H1 (cell line): Measurements from ENCODE around the gene UHRF1. TPM values are rescaled to one million over a fixed set of nuclear protein-coding genes. Genes with fewer than 3 reads are reported as not detected.

ENCODE experiments used
- CTCF ChIA-PET: fragments of 300-600 bp; sonication (Branson Sonifier 250); formaldehyde crosslinking; loops from one replicate; lab custom pipeline; 2021; ENCODE audit not compliant: partially characterized antibody; lab: Charles Lee
- POLR2A ChIA-PET: fragments of 300-600 bp; sonication (Branson Sonifier 250); formaldehyde crosslinking; loops from one replicate; lab custom pipeline; 2021; ENCODE audit warnings: inconsistent platforms; ENCODE audit not compliant: partially characterized antibody; lab: Charles Lee
- DNase-seq, 2 experiments: peaks; one replicate each; pipeline versions ENCODE4 v3.0.0 to v3.0.0-alpha.2; 2010 to 2022; ENCODE audit warnings: low spot score in 2 of 2, low read depth in 1 of 2, mixed read lengths in 1 of 2
- FAIRE-seq: peaks from 2 replicates; lab custom pipeline; 2011; peaks lifted over from hg19 to GRCh38; lab: Jason Lieb, UNC
- H2AFZ ChIP-seq: 2 replicates; pipeline ENCODE4 v1.8.1; 2012; ENCODE audit warnings: low read length, inconsistent platforms
- H2AK5ac ChIP-seq: 2 replicates; pipeline ENCODE4 v1.6.1; 2013; ENCODE audit warnings: low read depth, low read length
- H2BK120ac ChIP-seq: replicated peaks from 2 replicates; pipeline ENCODE3; 2013; ENCODE audit warnings: low read depth, low read length, inconsistent platforms
- H2BK12ac ChIP-seq: 2 replicates; pipeline ENCODE4 v1.6.1; 2013; ENCODE audit warnings: low read depth, low read length
- H2BK15ac ChIP-seq: 2 replicates; pipeline ENCODE4 v1.6.1; 2013; ENCODE audit warnings: low read length
- H2BK20ac ChIP-seq: 2 replicates; pipeline ENCODE4 v1.6.1; 2013; ENCODE audit warnings: low read length
- H2BK5ac ChIP-seq: 2 replicates; pipeline ENCODE4 v1.6.1; 2013; ENCODE audit warnings: low read depth, low read length
- H3K14ac ChIP-seq: 2 replicates; pipeline ENCODE4 v1.6.1; 2013; ENCODE audit warnings: inconsistent platforms; ENCODE audit not compliant: insufficient read length
- H3K18ac ChIP-seq: 2 replicates; pipeline ENCODE4 v1.6.1; 2013; ENCODE audit warnings: low read length; ENCODE audit errors: extremely low read depth
- H3K23ac ChIP-seq: 2 replicates; pipeline ENCODE4 v1.6.1; 2013; ENCODE audit warnings: inconsistent platforms; ENCODE audit not compliant: insufficient read length
- H3K23me2 ChIP-seq: 2 replicates; pipeline ENCODE4 v1.6.1; 2013; ENCODE audit warnings: low read depth, low read length
- H3K27ac ChIP-seq: 2 replicates; pipeline ENCODE4 v1.6.1; 2011; ENCODE audit warnings: low read depth, low read length, inconsistent platforms
- H3K27me3 ChIP-seq, 4 experiments: replicated peaks in 1 of 4; 1 replicate in 1 of 4; 2 replicates in 3 of 4; pipeline versions ENCODE4 v1.6.1 to v1.8.1; 2011 to 2013; ENCODE audit warnings: low read length in 3 of 4, mild to moderate bottlenecking in 3 of 4, inconsistent platforms in 2 of 4, mixed read lengths in 2 of 4, moderate library complexity in 1 of 4; ENCODE audit not compliant: control insufficient read depth in 3 of 4, insufficient read depth in 3 of 4; ENCODE audit errors: extremely low read depth in 1 of 4
- H3K36me3 ChIP-seq, 4 experiments: 2 replicates each; pipeline versions ENCODE4 v1.6.1 to v1.8.1; 2011 to 2013; ENCODE audit warnings: mild to moderate bottlenecking in 4 of 4, low read length in 3 of 4, moderate library complexity in 2 of 4, control low read depth in 1 of 4, inconsistent platforms in 1 of 4; ENCODE audit not compliant: insufficient read depth in 4 of 4, control insufficient read depth in 2 of 4
- H3K4ac ChIP-seq: replicated peaks from 2 replicates; pipeline ENCODE3; 2013; ENCODE audit warnings: low read length, low read depth, mixed read lengths, inconsistent platforms; ENCODE audit not compliant: insufficient read length
- H3K4me1 ChIP-seq, 4 experiments: replicated peaks in 1 of 4; 1 replicate in 1 of 4; 2 replicates in 3 of 4; pipeline versions ENCODE4 v1.6.1 to v1.8.1; 2011 to 2013; ENCODE audit warnings: low read length in 3 of 4, inconsistent platforms in 2 of 4, mixed read lengths in 1 of 4; ENCODE audit not compliant: insufficient read depth in 4 of 4, control insufficient read depth in 3 of 4
- H3K4me2 ChIP-seq, 2 experiments: 2 replicates each; pipeline versions ENCODE4 v1.6.1 to v1.8.1; 2011 to 2013; ENCODE audit warnings: low read depth in 2 of 2, low read length in 2 of 2, control low read depth in 1 of 2, inconsistent platforms in 1 of 2, mild to moderate bottlenecking in 1 of 2; ENCODE audit not compliant: insufficient read depth in 1 of 2
- H3K4me3 ChIP-seq, 4 experiments: fragments of 200-600, 300-600 bp in 1 of 4; sonication (generic), shearing (Covaris generic), sonication (Bioruptor Twin) in 1 of 4; 2 replicates each; pipeline versions ENCODE4 v1.5.1 to v1.8.1; 2011 to 2016; ENCODE audit warnings: low read length in 4 of 4, low read depth in 3 of 4, control low read depth in 2 of 4, inconsistent platforms in 2 of 4, mild to moderate bottlenecking in 2 of 4, mixed read lengths in 1 of 4, moderate library complexity in 1 of 4; ENCODE audit not compliant: insufficient read depth in 2 of 4; ENCODE audit errors: extremely low read depth in 1 of 4
- H3K56ac ChIP-seq: replicated peaks from 2 replicates; pipeline ENCODE3; 2013; ENCODE audit warnings: low read depth, mild to moderate bottlenecking, mixed read lengths, low read length, inconsistent platforms; ENCODE audit not compliant: insufficient read length
- H3K79me1 ChIP-seq: 2 replicates; pipeline ENCODE4 v1.6.1; 2013; ENCODE audit warnings: low read depth, low read length, control low read depth
- H3K79me2 ChIP-seq, 2 experiments: 2 replicates each; pipeline versions ENCODE4 v1.6.1 to v1.8.1; 2012 to 2013; ENCODE audit warnings: low read length in 2 of 2, mild to moderate bottlenecking in 2 of 2, inconsistent platforms in 1 of 2; ENCODE audit not compliant: insufficient read depth in 2 of 2, control insufficient read depth in 1 of 2
- H3K9ac ChIP-seq, 4 experiments: replicated peaks in 1 of 4; 1 replicate in 1 of 4; 2 replicates in 3 of 4; pipeline versions ENCODE4 v1.6.1 to v1.8.1; 2011 to 2013; ENCODE audit warnings: low read depth in 3 of 4, low read length in 3 of 4, control low read depth in 2 of 4, mild to moderate bottlenecking in 2 of 4, moderate library complexity in 2 of 4, inconsistent platforms in 1 of 4; ENCODE audit errors: extremely low read depth in 1 of 4
- H3K9me3 ChIP-seq, 2 experiments: 2 replicates each; pipeline versions ENCODE4 v1.6.1 to v1.8.1; 2012 to 2013; ENCODE audit warnings: mild to moderate bottlenecking in 2 of 2, moderate library complexity in 2 of 2, control low read depth in 1 of 2, inconsistent platforms in 1 of 2, low read depth in 1 of 2, low read length in 1 of 2, mixed read lengths in 1 of 2; ENCODE audit not compliant: insufficient read depth in 2 of 2
- H4K20me1 ChIP-seq, 2 experiments: replicated peaks in 1 of 2; 2 replicates each; pipeline versions ENCODE3 to v1.8.1; 2011 to 2013; ENCODE audit warnings: inconsistent platforms in 2 of 2, low read length in 2 of 2, mild to moderate bottlenecking in 1 of 2; ENCODE audit not compliant: insufficient read depth in 2 of 2, control insufficient read depth in 1 of 2
- H4K5ac ChIP-seq: 2 replicates; pipeline ENCODE4 v1.6.1; 2013; ENCODE audit warnings: low read length, low read depth, mixed read lengths, inconsistent platforms; ENCODE audit not compliant: insufficient read length
- H4K8ac ChIP-seq: 2 replicates; pipeline ENCODE4 v1.8.0; 2013; ENCODE audit warnings: mild to moderate bottlenecking, moderate library complexity, low read length, inconsistent platforms; ENCODE audit not compliant: insufficient read depth; ENCODE audit errors: extremely low read depth
- H4K91ac ChIP-seq: replicated peaks from 2 replicates; pipeline ENCODE3; 2013; ENCODE audit warnings: low read length, mixed read lengths, inconsistent platforms; ENCODE audit not compliant: insufficient read length
- BCL11A ChIP-seq, 2 experiments: IDR thresholded peaks; one replicate each; pipeline ENCODE4 v1.6.1; 2011; ENCODE audit warnings: low read depth in 2 of 2, low read length in 2 of 2, mild to moderate bottlenecking in 2 of 2
- BRCA1 ChIP-seq: IDR thresholded peaks from 2 replicates; pipeline ENCODE4 v1.6.1; 2012; ENCODE audit warnings: low read depth, low read length, improper control_type of control experiment
- JUND ChIP-seq: IDR thresholded peaks from 2 replicates; pipeline ENCODE4 v1.6.1; 2011; ENCODE audit warnings: mild to moderate bottlenecking, improper control_type of control experiment, low read length
- POLR2A ChIP-seq, 2 experiments: IDR thresholded peaks; 1 replicate in 1 of 2; 2 replicates in 1 of 2; pipeline ENCODE4 v1.6.1; 2011; ENCODE audit warnings: low read depth in 2 of 2, low read length in 2 of 2, mild to moderate bottlenecking in 2 of 2; ENCODE audit errors: control extremely low read depth in 1 of 2
- POLR2AphosphoS5 ChIP-seq: IDR thresholded peaks from 2 replicates; pipeline ENCODE4 v1.6.1; 2011; ENCODE audit warnings: low read depth, low read length
- RBBP5 ChIP-seq: IDR thresholded peaks from 2 replicates; pipeline ENCODE4 v1.7.1; 2012; ENCODE audit warnings: low read depth, mild to moderate bottlenecking, inconsistent platforms, low read length, moderate library complexity, borderline replicate concordance
- SAP30 ChIP-seq: fragments of 300-600 bp; sonication (generic); IDR thresholded peaks from 2 replicates; pipeline ENCODE4 v1.7.1; 2012; ENCODE audit warnings: low read length, moderate library complexity, mild to moderate bottlenecking, inconsistent platforms; ENCODE audit not compliant: insufficient read depth, insufficient replicate concordance
- SIRT6 ChIP-seq: IDR thresholded peaks from one replicate; pipeline ENCODE4 v1.7.1; 2012; ENCODE audit warnings: low read length, inconsistent platforms
- SIX5 ChIP-seq: IDR thresholded peaks from 2 replicates; pipeline ENCODE4 v1.6.1; 2011; ENCODE audit warnings: mild to moderate bottlenecking, low read depth, low read length
- TCF12 ChIP-seq: IDR thresholded peaks from 2 replicates; pipeline ENCODE4 v1.6.1; 2011; ENCODE audit warnings: low read depth, mild to moderate bottlenecking, low read length
- WGBS, 2 experiments: shearing (Covaris generic) in 1 of 2; methylation state at CpG; one replicate each; pipeline versions ENCODE4 v1.1.6 to v1.1.7; 2013 to 2015; ENCODE audit warnings: low lambda C conversion rate in 2 of 2, mixed read lengths in 2 of 2, inconsistent platforms in 1 of 2, low coverage in 1 of 2, missing lambda C conversion rate in 1 of 2; ENCODE audit not compliant: insufficient replicate concordance in 2 of 2, insufficient coverage in 1 of 2, insufficient read length in 1 of 2; ENCODE audit errors: extremely low coverage in 1 of 2, missing lambda C conversion rate in 1 of 2; 5-methylcytosine and 5-hydroxymethylcytosine counted together
- polyA plus RNA-seq, 7 experiments: library from polyadenylated mRNA; depleted of rRNA in 3 of 7; stranded (reverse) in 5 of 7; unstranded in 2 of 7; fragments of >200 nt in 5 of 7; fragments of 200-250 nt in 2 of 7; gene quantifications; 1 replicate in 5 of 7; 2 replicates in 1 of 7; 4 replicates in 1 of 7; pipeline versions ENCODE4 v1.2.1 to v1.2.3, GENCODE V29; 2011 to 2013; ENCODE audit warnings: missing spikeins in 2 of 7, mixed read lengths in 2 of 7
- total RNA-seq: library from RNA; stranded (reverse); fragmentation: NEBNext Ultra II Directional; extraction: Animal tissue kit (Norgen Biotek cat#: 25700); gene quantifications from 2 replicates; pipeline ENCODE4 v1.2.1, GENCODE V29; 2021
- TF ChIP-seq, protein P1 (sequence below): IDR thresholded peaks from 2 replicates; pipeline ENCODE4 v1.6.1; 2012; ENCODE audit warnings: inconsistent platforms

The UHRF1 gene
- total and polyA plus RNA-seq, 2 of the 8 experiments (the other 6 are each of a cell fraction or from before 2014, with no cell fraction given), result 14.7 to 65.8 TPM

DNA sequence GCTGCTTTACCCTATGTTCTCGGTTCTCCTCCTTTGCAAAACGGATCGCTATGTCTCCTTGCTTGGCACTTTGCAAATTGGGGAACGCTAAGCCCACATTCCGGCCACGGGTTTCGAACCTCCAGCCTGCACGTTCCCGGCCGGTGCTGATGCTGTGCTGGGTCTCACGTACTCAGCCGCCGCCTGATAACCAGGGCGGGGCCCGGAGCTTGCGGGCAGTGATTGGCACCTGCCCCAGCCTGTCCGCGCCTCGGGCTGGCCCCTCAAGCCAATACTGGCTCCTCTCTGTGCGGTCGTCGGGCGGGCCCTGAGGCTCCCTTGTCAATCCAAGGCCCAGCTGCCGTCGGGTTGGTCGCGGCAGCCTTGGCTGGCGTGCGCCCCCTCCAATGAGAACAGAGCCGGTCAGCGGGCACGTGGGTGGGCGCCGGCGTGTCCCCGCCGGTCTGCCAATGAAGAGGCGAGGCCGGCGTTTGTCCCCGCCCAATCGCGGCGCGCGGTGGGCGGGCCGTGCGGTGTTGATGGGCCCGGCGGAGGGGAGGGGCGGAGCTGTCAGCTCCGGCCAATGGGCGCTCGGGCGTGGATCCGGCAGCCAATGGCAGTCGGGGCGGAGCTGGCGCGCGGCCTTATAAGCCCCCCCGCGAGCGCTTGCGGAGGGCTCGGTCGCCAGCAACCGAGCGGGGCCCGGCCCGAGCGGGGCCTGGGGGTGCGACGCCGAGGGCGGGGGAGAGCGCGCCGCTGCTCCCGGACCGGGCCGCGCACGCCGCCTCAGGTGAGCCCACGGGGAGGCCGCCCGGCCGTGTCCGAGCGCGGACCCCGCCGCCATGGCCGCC is 59.4 kb downstream of the UHRF1 start, which contains the start of gene KDM4B:
Gene KDM4B, plus strand, starts transcription at position 652 of the 830 bp plus-strand sequence. CDS start 63,778 bp downstream, outside the sequence.
- Histone ChIP-seq H3K56ac (no peak within 1 kb of the TSS), H3K14ac (no peak within 1 kb of the TSS), H3K4me3 (peak within 1 kb of the TSS; percentile 49 to 67 (median 57)), H3K4me1 (peaks cover 3 to 17% (median 14%) of the 10 kb centered on the region in 4 experiments), H3K9ac (peak within 1 kb of the TSS; percentile 38 to 88 (median 54); a peak in 5 of 7 replicates), H3K4ac (no peak within 1 kb of the TSS), H3K79me2 (peaks cover 10 to 38% of the 10 kb centered on the region in 2 experiments; a peak in 3 of 4 replicates), H2BK120ac (no peak within 1 kb of the TSS), H3K27me3 (peaks cover 0 to 5% (median 0%) of the 10 kb centered on the region in 4 experiments; a peak in 2 of 7 replicates), H3K36me3 (no peaks in the 10 kb centered on the region), H4K5ac (peak within 1 kb of the TSS; percentile 90), H4K8ac (peak within 1 kb of the TSS; percentile 28), H2BK15ac (peak within 1 kb of the TSS; percentile 88; the same call in 1 of the 2 replicates), H2BK12ac (no peak within 1 kb of the TSS), H4K91ac (peak within 1 kb of the TSS; percentile 93), H2AK5ac (no peak within 1 kb of the TSS), H3K79me1 (peaks cover 13% of the 10 kb centered on the region), H3K23ac (no peak within 1 kb of the TSS), H2BK5ac (no peak within 1 kb of the TSS), H3K27ac (no peak within 1 kb of the TSS), H4K20me1 (peaks cover 11 to 15% of the 10 kb centered on the region in 2 experiments), H2BK20ac (no peak within 1 kb of the TSS), H3K4me2 (peak within 1 kb of the TSS; percentile 79 to 98), H3K9me3 (no peaks in the 10 kb centered on the region), H2AFZ (peak within 1 kb of the TSS; percentile 98), H3K23me2 (peaks cover 13% of the 10 kb centered on the region; the same call in 1 of the 2 replicates), H3K18ac (peak within 1 kb of the TSS; percentile 98)
- FAIRE-seq (no peak), DNase-seq (peak; percentile 98 to 99)
- WGBS, 2 experiments, result 3% methylated on average over 38 of the region's 96 CpGs; no CpG with 5 or more reads in 1 of the 2 experiments
- CTCF ChIA-PET, result interaction anchor here (0.5 to 2.9 kb wide), 7 partner anchors 19 to 504 kb away, joined by 3 to 21 read pairs (median 5); no protein-coding TSS in a partner anchor
- POLR2A ChIA-PET, result interaction anchor here (0.6 to 2.5 kb wide), 6 partner anchors 11 to 286 kb away, joined by 3 to 11 read pairs (median 4); no protein-coding TSS in a partner anchor
- TF ChIP-seq JUND, result no peak
- TF ChIP-seq SIX5, result no peak
- TF ChIP-seq BRCA1, result no peak
- no peak for TF ChIP-seq BCL11A (IDR thresholded peaks at IDR 0.05; ENCODE audit: low read depth in 2 of 2, low read length in 2 of 2)
- no peak for TF ChIP-seq SAP30
- TF ChIP-seq, protein P1, sequence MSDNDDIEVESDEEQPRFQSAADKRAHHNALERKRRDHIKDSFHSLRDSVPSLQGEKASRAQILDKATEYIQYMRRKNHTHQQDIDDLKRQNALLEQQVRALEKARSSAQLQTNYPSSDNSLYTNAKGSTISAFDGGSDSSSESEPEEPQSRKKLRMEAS, result peak; percentile 69
- 0 out of 2 replicates have a peak, but pooled peaks have one; percentile 5 for TF ChIP-seq TCF12
- no peak for TF ChIP-seq SIRT6
- 0 out of 2 replicates have a peak, but pooled peaks have one; percentile 30 for TF ChIP-seq POLR2AphosphoS5
- TF ChIP-seq POLR2A (IDR thresholded peaks at IDR 0.05; ENCODE audit: control extremely low read depth in 1 of 2, low read depth in 2 of 2, low read length in 2 of 2), result peak in 1 of 2 experiments; percentile 85; a peak in 2 of 3 replicates
- no peak for TF ChIP-seq RBBP5
